HG03460 (cell line): ENCODE measurements around the gene ARSB.
"Not testable (repeated sequence)": the region's sequence is repeated elsewhere in the genome, so short reads cannot be mapped to it uniquely, and the experiment has no call there.

Source experiments
- ATAC-seq: cut with Tn5 transposase; IDR thresholded peaks from one replicate; pipeline ENCODE4 v1.9.1; 2021; ENCODE audit not compliant: unreplicated experiment

The ARSB gene

DNA sequence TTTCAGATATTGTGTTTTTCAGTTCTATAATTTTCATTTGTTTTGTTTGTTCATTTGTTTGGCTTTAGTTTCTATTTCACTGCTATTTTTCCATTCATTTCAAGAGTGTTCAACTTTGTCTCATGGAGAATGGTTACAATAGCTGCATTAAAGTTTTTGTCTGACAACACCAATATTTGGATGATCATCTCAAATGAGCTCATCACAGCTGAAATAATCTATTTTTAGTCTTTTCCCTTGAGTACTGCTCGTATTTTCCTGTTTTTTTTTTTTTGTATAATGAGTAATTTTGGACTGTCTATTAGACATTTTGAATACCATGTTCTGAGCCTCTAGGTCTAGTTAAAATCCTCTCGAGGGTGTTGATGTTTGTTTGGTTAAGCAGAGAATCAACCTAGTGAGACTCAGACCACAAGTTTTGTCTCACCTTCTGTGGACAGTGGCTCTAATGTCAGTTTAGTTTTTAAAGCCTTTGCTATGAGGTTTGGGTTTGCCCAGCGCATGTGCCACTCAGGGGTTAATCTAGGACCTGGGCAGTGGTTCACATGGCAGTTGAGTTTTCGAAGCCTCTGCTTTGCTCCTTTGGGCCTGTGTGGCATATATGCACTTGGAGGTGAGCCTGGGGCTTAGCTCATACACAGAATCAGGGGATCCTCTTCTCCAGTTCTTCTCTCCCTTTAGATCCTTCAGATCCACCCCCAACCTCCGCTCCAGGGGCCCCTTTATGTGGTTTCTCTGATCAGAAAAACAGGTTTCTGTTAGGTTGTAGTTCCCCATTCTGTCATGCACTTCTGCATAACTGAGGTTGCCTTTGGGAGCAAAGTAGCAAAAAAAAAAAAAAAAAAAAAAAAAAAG is 79.8 kb downstream of the ARSB start:
- peak; percentile 43 for ATAC-seq

- ATAC-seq: no peak
Measured at GRCh38 chr5:78903861-78904260, 81.2 kb downstream of the ARSB start.

GRCh38 chr5:78903353-78903752 is 81.8 kb downstream of the ARSB start:
- no peak for ATAC-seq

DNA sequence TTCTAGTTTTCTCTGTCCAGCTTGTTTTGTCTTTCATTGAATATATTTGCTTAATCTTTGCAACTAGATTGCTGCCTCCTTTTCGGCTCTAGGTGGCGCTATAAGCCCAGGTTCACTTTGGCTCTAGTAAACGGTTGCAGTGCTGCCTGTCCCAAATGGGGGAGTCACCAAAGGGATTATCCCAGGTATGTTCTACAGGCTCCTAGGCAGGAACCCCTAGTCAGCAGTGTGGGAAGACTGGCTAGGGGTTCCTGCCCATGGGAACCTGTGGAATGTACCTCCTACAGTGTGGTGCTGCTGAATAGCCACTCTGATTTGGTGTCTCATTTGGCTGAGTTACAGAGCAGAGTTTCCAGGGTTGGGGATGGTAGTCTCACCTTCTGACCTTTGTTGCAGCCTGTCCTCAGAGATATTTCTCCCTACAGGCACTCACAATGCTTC is 85.2 kb downstream of the ARSB start:
- ATAC-seq: no peak

- no peak for ATAC-seq
Measured at GRCh38 chr5:78896132-78896531, 89.0 kb downstream of the ARSB start.

DNA sequence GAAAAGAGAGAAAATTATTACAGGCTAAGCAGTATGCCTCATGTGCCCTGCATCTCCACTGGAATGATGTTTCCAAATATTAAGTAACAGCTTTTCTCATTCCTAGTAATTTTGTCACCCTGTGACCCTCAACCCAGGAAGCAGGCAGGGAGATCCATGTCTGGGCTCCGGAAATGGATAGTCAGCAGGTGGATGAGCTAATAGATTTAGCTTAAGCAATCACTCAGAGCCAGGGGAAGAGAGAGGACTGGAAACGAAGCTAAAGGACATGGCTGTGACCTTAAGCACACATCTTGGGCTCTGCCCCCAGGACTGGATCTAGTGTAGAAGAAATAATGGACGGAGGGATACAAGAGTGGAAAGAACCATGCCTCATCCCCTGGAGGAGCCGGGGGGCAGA is 89.5 kb downstream of the ARSB start:
- ATAC-seq: no peak

DNA sequence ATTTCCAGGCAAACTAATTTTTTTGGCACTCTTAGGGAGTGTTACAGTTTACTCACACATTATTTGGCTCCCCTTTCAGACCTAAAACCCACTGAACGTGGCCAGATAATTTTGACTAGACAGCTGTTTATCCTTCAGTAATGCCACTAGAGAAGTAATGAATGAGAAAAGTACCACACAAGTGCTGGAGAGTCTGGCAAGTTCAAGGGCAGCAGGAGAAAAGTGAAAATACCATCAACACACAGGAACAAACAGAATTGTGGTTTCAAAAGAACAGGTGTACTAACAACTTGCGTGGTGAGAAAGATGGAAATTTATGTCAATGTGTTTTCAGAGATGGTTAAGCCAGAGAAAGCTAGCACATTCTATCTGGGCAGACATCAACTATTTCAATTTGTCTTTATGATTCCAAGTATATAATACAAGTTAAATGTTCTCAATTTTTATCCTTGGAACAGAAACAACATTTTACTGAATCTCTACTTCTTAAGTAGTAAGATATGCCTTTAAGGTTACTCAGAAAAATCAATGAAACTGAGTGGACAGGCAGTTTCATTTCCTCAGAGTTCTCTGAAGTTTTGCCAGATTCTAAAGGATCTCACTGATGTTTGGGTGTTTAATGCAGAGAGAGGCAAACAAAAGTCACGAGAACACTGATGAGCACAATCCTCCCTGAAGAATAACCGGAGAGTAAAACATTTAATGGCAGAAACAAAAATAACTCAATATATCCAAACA is 91.0 kb downstream of the ARSB start:
- no peak for ATAC-seq

DNA sequence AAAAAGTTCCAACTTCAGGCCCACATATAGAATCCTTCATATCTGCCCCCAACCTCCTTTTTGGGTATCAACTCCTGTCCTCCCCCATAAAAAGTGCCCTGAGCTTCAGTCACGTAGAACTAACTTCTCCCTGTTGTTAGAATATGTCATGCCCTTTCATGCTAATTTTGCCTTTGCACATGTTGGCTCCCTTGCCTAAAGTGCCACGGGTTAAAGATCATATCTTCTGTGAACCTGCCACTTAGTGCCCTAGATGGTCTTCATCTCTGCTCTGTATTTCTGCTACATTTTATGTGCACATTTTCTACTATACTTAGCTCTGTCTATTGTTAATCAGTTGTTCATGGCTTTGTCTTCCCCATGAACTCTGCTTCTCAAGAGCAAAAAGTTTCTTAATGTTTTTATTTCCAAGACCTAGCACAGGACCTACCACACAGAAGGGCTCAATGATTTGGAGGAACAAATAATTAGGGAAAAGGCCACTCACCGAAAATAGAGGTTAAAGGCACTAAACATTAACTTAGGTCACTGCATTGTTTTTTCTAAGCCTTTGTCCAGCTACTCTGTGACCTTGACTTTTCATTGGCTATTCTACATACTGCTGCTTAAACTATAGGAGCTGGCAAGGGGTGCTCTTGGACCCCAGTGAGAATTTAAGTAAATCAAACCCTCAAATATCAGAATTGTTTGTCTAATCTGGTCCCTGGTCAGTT is 94.3 kb downstream of the ARSB start:
- no peak for ATAC-seq

DNA sequence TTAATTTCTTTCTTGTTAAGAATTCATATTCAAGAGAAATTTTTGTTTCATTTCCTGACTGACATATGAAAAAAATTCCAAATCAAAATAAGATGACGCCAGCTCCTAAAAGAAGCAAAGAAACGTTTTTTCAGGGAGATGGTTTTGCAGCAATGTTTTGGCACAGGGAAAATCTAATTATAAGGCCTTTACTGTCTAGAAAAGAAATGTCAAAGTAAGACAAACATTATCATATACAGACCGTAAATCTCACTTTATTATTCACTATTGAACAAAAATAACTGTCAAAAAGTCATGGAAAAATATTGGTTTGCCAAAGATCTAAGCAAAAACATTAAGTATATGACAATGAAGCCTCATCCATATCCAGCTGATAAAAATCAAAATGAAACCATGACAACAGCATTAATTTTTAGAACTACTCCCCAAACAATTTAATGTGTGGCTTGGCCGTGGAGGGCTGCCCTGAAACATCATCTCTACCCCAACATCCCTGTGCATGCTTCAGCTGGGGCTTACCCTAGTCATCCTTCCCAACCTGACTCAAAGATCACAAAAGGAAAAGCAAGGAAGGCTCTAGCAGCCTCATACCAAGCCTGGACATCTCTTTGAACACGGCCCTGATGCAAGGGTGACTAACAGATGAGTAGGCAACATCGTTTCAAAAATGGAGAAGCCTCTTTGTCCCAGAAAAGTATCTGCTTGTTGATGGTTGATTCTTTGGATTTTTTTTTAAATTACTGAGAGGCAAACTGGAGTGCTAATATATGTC is 95.6 kb downstream of the ARSB start:
- ATAC-seq: no peak

- no peak for ATAC-seq
Measured at GRCh38 chr5:78888580-78889368, 96.3 kb downstream of the ARSB start.

- ATAC-seq: peak; percentile 96
Measured at GRCh38 chr5:78887384-78888118, 97.6 kb downstream of the ARSB start.

- no peak for ATAC-seq
Measured at GRCh38 chr5:78886341-78887230, 98.5 kb downstream of the ARSB start.

- ATAC-seq: no peak
Measured at GRCh38 chr5:78881884-78882283, 103.2 kb downstream of the ARSB start.

- no peak for ATAC-seq
Measured at GRCh38 chr5:78879516-78879915, 105.6 kb downstream of the ARSB start.

DNA sequence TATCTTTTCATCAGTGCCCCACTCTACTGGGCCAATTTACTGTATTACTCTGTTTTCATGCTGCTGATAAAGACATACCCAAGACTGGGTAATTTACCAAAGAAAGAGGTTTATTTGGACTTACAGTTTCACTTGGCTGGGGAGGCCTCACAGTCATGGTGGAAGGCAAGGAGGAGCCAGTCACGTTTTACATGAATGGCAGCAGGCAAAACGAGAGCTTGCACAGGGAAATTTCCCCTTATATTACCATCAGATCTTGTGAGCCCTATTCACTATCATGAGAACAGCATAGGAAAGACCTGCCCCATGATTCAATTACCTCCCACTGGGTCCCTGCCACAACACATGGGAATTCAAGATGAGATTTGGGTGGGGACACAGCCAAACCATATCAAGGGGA is 119.0 kb downstream of the ARSB start:
- ATAC-seq: not testable (repeated sequence)

DNA sequence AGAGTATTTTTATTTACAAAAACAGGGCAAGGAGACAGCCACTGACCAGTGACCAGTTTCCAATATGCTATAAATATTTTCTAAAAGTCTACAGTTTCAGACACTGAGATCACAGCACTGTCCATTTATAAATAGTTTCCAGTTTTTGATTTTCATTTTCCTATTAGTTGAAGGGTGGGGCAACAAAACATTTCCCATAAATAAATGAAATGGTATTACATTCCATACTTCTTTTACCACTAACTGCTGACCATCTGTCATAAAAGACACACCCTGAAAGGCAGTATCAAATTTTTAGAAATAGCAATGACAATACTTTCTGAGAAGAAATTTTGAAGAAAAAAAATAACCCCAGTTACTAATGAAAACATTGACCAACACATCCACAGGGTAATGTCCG is 126.7 kb downstream of the ARSB start:
- no peak for ATAC-seq

GRCh38 chr5:78855026-78855425 is 130.1 kb downstream of the ARSB start:
- no peak for ATAC-seq

GRCh38 chr5:78851891-78852290 is 133.2 kb downstream of the ARSB start:
- not testable (repeated sequence) for ATAC-seq
